GM18526 (cell line): ENCODE measurements around the gene RPUSD1.

Source experiments
- POLR2A ChIP-seq: IDR thresholded peaks from 3 replicates; pipeline ENCODE4 v1.6.1; 2011; ENCODE audit not compliant: insufficient read length; ENCODE audit errors: extremely low read depth

Gene RPUSD1

GRCh38 chr16:751152-752006, 36.8 kb downstream of the RPUSD1 start:
- TF ChIP-seq POLR2A = no peak

DNA sequence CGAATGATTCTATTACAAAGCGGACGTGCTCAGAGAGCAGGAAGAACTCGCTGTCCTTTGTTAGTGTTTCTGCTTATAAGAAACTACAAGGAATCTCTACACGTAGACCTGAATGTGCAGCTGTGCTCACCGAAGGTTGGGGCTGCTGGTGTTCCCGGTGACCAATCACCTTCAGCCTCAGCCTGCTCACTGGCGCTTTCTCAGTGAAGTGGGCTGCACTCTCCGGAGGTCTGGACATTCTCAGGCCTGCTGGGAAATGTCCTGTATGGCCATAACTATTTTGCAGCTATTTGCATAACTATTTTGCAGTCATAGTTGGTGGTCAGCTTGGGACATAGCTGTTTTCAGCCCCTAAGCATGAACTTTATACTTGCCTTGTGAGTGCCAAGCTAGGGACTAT, 37.7 kb downstream of the RPUSD1 start:
- TF ChIP-seq POLR2A = no peak

DNA sequence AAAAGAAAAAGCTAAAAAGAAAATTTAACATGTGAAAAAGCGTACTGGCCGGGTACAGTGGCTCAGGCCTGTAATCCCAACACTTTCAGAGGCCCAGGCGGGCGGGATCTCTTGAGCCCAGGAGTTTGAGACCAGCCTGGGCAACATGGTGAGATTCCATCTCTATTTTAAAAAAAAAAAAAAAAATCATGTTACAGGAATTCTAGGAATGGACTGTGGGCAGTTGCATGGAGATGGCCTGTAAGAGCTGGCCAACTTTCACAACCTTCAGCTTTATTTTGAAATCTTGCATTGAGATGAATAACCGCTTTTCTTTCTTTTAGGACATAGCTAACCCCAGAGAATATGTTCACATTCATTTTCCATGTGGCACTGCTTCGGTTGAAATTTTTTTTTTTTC, 39.2 kb downstream of the RPUSD1 start:
- TF ChIP-seq POLR2A = no peak

- TF ChIP-seq POLR2A = no peak
Measured at GRCh38 chr16:747978-748746, 40.0 kb downstream of the RPUSD1 start.

GRCh38 chr16:746637-747036, 41.5 kb downstream of the RPUSD1 start:
- TF ChIP-seq POLR2A = no peak

DNA sequence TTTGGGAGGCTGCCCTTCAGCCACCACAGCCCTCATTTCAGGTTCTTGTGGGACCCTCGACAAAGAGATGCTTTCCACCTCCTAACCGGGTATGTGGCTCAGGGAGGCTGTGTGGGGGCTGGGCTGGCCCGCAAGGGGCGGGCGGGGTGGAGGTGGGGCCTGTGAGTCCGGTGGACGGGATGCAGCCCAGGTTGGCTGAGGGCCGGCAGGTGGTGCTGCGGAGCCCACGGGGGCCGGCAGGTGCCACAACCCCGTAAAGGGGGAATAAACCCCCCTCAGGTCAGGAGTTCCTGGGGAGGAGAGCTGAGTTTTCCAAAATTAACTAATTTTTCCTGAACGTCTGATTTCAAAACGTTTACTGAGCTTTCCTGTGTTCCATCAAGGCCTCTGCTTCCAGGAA, 42.4 kb downstream of the RPUSD1 start:
- TF ChIP-seq POLR2A = no peak

DNA sequence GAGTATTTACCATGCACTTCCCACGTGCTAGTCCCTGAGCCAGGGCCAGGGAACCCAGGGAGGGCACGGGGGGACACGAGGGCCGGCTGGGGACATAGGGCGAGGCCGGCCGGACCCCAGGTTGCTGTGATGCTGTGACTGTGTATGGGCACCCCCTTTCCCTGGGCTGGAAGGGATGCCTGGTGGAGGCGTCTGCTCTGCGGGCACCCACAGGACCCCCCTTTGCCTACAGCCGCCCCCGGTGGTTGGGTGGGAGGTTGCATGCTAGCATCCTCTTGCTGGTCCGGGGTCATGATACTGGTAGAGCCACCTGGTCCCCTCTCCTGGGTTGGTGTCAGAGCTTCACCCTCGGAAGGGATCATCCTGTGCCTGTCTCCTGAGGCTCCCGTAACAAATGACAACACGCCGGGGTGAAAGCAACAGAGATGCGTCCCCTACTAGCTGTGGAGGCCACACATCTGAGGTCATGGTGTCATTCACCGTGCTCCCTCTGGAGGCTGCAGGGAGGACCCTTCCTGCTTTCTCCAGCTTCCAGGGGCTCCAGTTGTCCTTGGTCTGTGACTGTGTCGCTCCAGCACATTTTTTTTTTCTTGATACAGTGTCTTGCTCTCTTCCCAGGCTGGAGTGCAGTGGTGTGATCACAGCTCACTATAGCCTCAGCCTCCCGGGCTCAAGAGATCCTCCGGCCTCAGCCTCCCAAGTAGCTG, 44.2 kb downstream of the RPUSD1 start:
- no peak for TF ChIP-seq POLR2A

- TF ChIP-seq POLR2A = no peak
Measured at GRCh38 chr16:741986-742629, 46.1 kb downstream of the RPUSD1 start.

DNA sequence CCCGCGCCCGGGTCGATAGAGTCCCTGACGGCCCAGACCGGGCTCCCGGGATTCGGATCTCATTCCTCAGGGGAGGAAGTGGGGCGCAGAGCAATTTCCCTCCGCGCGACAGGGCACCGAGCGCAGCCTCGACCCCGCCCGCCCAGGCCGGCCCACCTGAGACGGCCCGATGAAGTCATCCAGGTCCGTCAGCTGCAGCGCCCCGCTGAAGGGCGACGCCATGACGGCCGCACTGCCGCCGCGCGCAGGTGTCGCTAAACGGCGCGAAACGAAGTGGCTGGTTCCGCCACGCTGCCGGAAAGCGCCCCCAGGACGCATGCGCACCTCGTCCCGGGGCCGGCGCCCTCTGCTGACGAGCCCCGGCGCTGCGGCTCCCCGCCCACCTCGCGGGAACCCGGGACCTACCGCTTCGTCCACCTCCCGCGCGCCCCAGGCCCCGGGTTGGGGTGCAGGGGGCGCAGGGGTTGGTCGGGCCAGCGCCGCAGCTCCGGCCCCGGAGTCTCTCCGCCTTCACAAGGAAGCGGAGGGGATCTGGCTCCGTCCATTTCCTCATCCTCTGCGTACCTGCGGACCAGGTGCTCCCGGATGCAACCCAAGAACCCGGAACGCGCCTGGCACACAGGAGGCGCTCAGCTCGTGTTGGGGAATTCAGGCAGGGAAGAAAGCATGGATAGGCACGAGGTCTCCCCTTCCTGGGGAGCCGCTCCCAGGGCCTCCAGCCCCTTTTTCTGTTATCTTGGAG, 47.2 kb downstream of the RPUSD1 start, which contains the start of gene CIAO3:
CIAO3 (minus strand) TSS at position 234 of the 742 bp plus-strand sequence; CDS start at position 222, 12 bp downstream.
- peak; percentile 82 for TF ChIP-seq POLR2A

DNA sequence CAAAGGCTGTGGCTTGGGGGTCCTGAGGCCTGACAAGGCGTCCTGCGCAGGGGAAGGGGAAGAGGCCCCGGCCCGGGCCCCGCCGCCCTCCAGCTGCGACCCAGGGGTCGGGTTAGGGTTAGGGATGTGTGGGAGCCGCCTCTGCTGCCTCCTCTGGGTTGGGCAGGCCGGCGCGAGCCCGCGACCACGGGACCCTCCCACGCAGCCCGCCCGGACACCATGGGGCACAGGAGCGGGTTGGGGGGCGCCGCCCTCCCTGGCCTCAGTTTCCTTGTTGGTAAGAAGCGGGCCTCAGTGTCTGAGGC, 47.8 kb downstream of the RPUSD1 start:
- TF ChIP-seq POLR2A = no peak

- no peak for TF ChIP-seq POLR2A
Measured at GRCh38 chr16:739560-740458, 48.4 kb downstream of the RPUSD1 start.

- no peak for TF ChIP-seq POLR2A
Measured at GRCh38 chr16:736936-737481, 51.2 kb downstream of the RPUSD1 start.

- no peak for TF ChIP-seq POLR2A
Measured at GRCh38 chr16:735982-736453, 52.2 kb downstream of the RPUSD1 start.
